RWPE2 (cell line): ENCODE data around the gene MMP7.

ENCODE experiments used
- ATAC-seq: fragments of 200-7000 bp; cut with Tn5 transposase; 3 replicates; pipeline ENCODE4 v1.9.1; 2021; ENCODE audit warnings: low read depth
- DNase-seq: peaks from one replicate; pipeline ENCODE4 v3.0.0-alpha.2; 2020; ENCODE audit warnings: low spot score
- H3K27ac ChIP-seq: fragments of 450-650 bp; 2 replicates; pipeline ENCODE4 v1.5.1; 2017; ENCODE audit warnings: mild to moderate bottlenecking; ENCODE audit not compliant: poor library complexity, severe bottlenecking
- H3K27me3 ChIP-seq: fragments of 250-450 bp; sonication (Bioruptor Pico); 2 replicates; pipeline ENCODE4 v1.5.1; 2021; ENCODE audit warnings: mild to moderate bottlenecking, moderate library complexity; ENCODE audit not compliant: insufficient read depth, poor library complexity, severe bottlenecking
- H3K36me3 ChIP-seq: fragments of 250-450 bp; sonication (Bioruptor Pico); 2 replicates; pipeline ENCODE4 v1.5.1; 2020; ENCODE audit warnings: low read depth, mild to moderate bottlenecking, moderate library complexity
- H3K4me1 ChIP-seq: fragments of 250-450 bp; sonication (Bioruptor Pico); 2 replicates; pipeline ENCODE4 v1.5.1; 2021; ENCODE audit warnings: mild to moderate bottlenecking, moderate library complexity; ENCODE audit not compliant: insufficient read depth, poor library complexity, severe bottlenecking
- H3K4me3 ChIP-seq: fragments of 250-450 bp; sonication (Bioruptor Pico); 2 replicates; pipeline ENCODE4 v1.5.1; 2021; ENCODE audit warnings: mild to moderate bottlenecking, moderate library complexity; ENCODE audit not compliant: severe bottlenecking
- H3K9me3 ChIP-seq: fragments of 250-450 bp; sonication (Bioruptor Pico); 2 replicates; pipeline ENCODE4 v1.5.1; 2021; ENCODE audit warnings: mild to moderate bottlenecking, moderate library complexity; ENCODE audit not compliant: severe bottlenecking
- CTCF ChIP-seq: fragments of 450-650 bp; IDR thresholded peaks from one replicate; pipeline ENCODE4 v1.5.1; 2017; ENCODE audit warnings: mild to moderate bottlenecking, moderate library complexity; ENCODE audit not compliant: poor library complexity, severe bottlenecking

Gene MMP7, protein sequence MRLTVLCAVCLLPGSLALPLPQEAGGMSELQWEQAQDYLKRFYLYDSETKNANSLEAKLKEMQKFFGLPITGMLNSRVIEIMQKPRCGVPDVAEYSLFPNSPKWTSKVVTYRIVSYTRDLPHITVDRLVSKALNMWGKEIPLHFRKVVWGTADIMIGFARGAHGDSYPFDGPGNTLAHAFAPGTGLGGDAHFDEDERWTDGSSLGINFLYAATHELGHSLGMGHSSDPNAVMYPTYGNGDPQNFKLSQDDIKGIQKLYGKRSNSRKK

GRCh38 chr11:102530558-102530957 is at the start of gene MMP7:
Gene MMP7, minus strand, starts transcription at chr11:102530747. Its CDS starts 47 bp downstream, at chr11:102530700.
- TF ChIP-seq CTCF: no peak
- Histone ChIP-seq H3K4me3 (no peak within 1 kb of the TSS), H3K27ac (no peak within 1 kb of the TSS), H3K27me3 (no peaks in the 10 kb centered on the region), H3K36me3 (no peaks in the 10 kb centered on the region), H3K9me3 (no peaks in the 10 kb centered on the region), H3K4me1 (peaks cover 5% of the 10 kb centered on the region)
- ATAC-seq (peak; percentile 74), DNase-seq (no peak)

DNA sequence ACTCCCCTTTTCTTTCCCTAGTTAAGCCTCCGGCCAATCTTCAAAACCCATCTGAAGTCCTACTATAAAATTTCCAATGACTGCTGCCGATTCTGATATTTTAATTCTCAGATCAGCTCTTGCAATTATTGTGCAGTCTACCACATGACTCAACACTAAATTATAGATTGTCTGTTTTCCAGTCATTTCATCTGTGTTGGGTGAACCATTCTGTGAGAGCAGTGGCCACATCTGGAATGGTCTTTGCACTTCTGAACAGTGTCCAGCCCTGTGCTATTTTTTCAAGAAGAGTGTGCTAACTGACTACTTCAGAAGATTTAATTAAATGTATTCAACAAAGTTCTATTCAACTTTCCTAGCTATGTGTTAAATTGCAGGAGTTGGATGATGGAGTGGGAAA is 47.2 kb upstream of the MMP7 start:
- H3K27ac ChIP-seq: no peak overlapping the region
- ATAC-seq: no peak
- H3K36me3 ChIP-seq: no peaks in the 10 kb centered on the region
- H3K9me3 ChIP-seq: no peaks in the 10 kb centered on the region
- no peaks in the 10 kb centered on the region for H3K27me3 ChIP-seq
- H3K4me1 ChIP-seq: no peaks in the 10 kb centered on the region
- DNase-seq: no peak
- H3K4me3 ChIP-seq: no peak overlapping the region
- no peak for TF ChIP-seq CTCF

- H3K27ac ChIP-seq: no peak overlapping the region
- no peak for ATAC-seq
- no peaks in the 10 kb centered on the region for H3K4me1 ChIP-seq
- no peaks in the 10 kb centered on the region for H3K36me3 ChIP-seq
- no peak for TF ChIP-seq CTCF
- DNase-seq: no peak
- no peaks in the 10 kb centered on the region for H3K27me3 ChIP-seq
- no peak overlapping the region for H3K4me3 ChIP-seq
- no peaks in the 10 kb centered on the region for H3K9me3 ChIP-seq
Observed at GRCh38 chr11:102577182-102577581, 46.6 kb upstream of the MMP7 start.

DNA sequence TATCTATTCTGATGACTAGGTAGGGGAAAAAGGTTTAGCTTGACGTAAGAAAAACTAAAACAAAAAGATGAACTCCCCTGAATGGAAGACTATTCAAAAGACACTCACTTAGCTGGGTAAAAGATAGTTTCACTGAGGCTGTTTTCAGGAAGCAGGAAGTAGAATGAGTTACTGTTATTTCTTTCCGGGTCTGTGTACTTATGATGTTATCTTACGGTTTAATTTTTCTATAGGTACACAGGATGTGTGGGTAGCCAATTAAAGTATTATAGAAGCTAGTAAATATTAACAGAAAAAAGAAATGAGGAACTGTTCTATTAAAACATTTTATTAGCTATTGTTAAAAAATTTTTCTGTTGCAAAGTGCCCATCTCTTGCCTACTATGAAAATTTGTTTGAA is 45.8 kb upstream of the MMP7 start:
- Histone ChIP-seq H3K9me3 (no peaks in the 10 kb centered on the region), H3K36me3 (no peaks in the 10 kb centered on the region), H3K27me3 (no peaks in the 10 kb centered on the region), H3K27ac (no peak overlapping the region), H3K4me1 (no peaks in the 10 kb centered on the region), H3K4me3 (no peak overlapping the region)
- DNase-seq (no peak), ATAC-seq (no peak)
- TF ChIP-seq CTCF: no peak

DNA sequence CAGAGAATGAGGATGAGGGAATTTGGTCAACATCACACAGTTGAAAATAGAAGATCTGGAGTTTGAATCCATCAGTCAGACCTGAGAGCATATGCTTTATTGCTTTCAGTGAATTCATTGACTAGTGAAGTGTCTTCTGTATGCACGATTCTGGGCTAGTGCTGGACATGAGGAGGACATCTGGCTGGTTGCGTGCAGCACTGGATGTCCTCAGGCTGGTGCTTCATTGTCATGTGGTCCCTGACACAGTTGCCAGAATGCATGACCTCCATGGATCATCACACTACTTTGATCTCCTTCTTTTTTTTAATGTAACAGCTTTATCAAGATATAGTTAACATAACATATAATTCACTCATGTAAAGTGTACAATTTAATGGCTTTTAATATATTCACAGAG is 44.5 kb upstream of the MMP7 start:
- H3K27ac ChIP-seq: no peak overlapping the region
- no peak overlapping the region for H3K4me3 ChIP-seq
- H3K4me1 ChIP-seq: no peaks in the 10 kb centered on the region
- ATAC-seq (no peak), DNase-seq (no peak)
- no peak for TF ChIP-seq CTCF
- H3K36me3 ChIP-seq: no peaks in the 10 kb centered on the region
- no peaks in the 10 kb centered on the region for H3K27me3 ChIP-seq
- no peaks in the 10 kb centered on the region for H3K9me3 ChIP-seq
